ENCODE data around the gene GAD1.

GRCh38 chr2:170798996-170799395 is 17.7 kb upstream of the GAD1 start:
- no peak for TF ChIP-seq CTCF (IDR thresholded peaks at IDR 0.05)
- TF ChIP-seq POLR2A (IDR thresholded peaks at IDR 0.05): no peak
- TF ChIP-seq POLR2AphosphoS5 (IDR thresholded peaks at IDR 0.05): no peak

Measured in sigmoid colon (tissue), 4 donors.